ENCODE data around the gene CTSO.
"Not testable (repeated sequence)": the region's sequence is repeated elsewhere in the genome, so short reads cannot be mapped to it uniquely, and the experiment has no call there.

CTSO gene

GRCh38 chr4:155904331-155904730 lies 49.3 kb downstream of the CTSO start:
- no peak for DNase-seq

GRCh38 chr4:155903453-155903852 lies 50.2 kb downstream of the CTSO start, which contains the start of gene TDO2:
Gene TDO2 (plus strand): TSS chr4:155903696. CDS start chr4:155903759, 63 bp downstream.
- no peak for DNase-seq

- no peak for DNase-seq
Measured at GRCh38 chr4:155901013-155901412, 52.7 kb downstream of the CTSO start.

GRCh38 chr4:155900381-155900780 lies 53.3 kb downstream of the CTSO start:
- no peak for DNase-seq

GRCh38 chr4:155899891-155900290 lies 53.8 kb downstream of the CTSO start:
- no peak for DNase-seq

GRCh38 chr4:155898371-155898770 lies 55.3 kb downstream of the CTSO start:
- not testable (repeated sequence) for DNase-seq

GRCh38 chr4:155891058-155891457 lies 62.6 kb downstream of the CTSO start:
- no peak for DNase-seq

GRCh38 chr4:155889946-155890345 lies 63.7 kb downstream of the CTSO start:
- no peak for DNase-seq

- DNase-seq = no peak
Measured at GRCh38 chr4:155889031-155889793, 64.5 kb downstream of the CTSO start.

GRCh38 chr4:155887847-155888570 lies 65.7 kb downstream of the CTSO start:
- DNase-seq = no peak

GRCh38 chr4:155887045-155887444 lies 66.6 kb downstream of the CTSO start:
- no peak for DNase-seq

GRCh38 chr4:155885666-155886065 lies 68.0 kb downstream of the CTSO start:
- no peak for DNase-seq

GRCh38 chr4:155883895-155884294 lies 69.8 kb downstream of the CTSO start:
- no peak for DNase-seq

GRCh38 chr4:155881555-155881954 lies 72.1 kb downstream of the CTSO start:
- no peak for DNase-seq

GRCh38 chr4:155879767-155880166 lies 73.9 kb downstream of the CTSO start:
- no peak for DNase-seq

- DNase-seq = no peak
Measured at GRCh38 chr4:155878611-155879010, 75.1 kb downstream of the CTSO start.

GRCh38 chr4:155877971-155878370 lies 75.7 kb downstream of the CTSO start:
- no peak for DNase-seq

- no peak for DNase-seq
Measured at GRCh38 chr4:155875878-155876277, 77.8 kb downstream of the CTSO start.
